Measurements from ENCODE around the gene DDX10.

Gene DDX10

DNA sequence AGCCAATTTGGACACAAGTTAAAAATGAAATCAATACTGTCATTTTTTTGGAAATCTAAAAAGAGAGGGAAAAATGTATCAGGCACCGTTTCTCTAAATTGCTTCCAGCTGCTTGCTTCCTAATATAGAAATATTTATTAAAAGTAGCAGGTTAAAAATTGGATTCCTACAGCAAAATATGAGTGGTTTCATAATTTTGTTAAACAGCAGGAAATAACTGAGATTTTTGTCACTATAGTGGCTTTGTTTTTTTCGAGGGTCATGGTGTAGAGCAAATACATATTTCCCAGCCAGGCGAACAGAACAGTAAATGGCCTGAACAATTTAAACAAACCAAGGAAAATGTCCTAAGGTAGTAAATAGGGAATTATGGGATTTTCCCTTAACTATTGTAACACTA lies 159.7 kb downstream of the DDX10 start:
- no peak for DNase-seq (ENCODE audit: low spot score)

- DNase-seq (ENCODE audit: low spot score), result no peak
These were observed 160.5 kb downstream of the DDX10 start for GRCh38 chr11:108825381-108825780.

DNA sequence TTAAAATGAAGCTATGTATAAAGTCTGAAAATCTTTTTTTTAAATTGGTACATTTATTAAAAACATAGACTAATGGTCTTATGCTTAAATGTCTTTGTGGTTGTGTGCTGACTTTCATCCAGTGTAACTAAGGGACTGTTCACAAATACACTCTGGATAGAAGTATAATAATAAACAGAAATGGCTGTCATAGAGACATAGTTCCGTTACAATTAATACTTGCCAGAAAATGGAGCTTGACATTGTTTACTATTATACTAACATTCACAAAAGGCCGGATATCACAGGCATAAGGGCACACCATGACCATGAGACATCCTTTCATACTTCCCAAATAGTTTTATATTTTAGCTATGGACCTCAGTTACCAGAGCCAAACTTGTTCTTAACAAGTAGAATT lies 161.3 kb downstream of the DDX10 start:
- DNase-seq (ENCODE audit: low spot score), result no peak

DNA sequence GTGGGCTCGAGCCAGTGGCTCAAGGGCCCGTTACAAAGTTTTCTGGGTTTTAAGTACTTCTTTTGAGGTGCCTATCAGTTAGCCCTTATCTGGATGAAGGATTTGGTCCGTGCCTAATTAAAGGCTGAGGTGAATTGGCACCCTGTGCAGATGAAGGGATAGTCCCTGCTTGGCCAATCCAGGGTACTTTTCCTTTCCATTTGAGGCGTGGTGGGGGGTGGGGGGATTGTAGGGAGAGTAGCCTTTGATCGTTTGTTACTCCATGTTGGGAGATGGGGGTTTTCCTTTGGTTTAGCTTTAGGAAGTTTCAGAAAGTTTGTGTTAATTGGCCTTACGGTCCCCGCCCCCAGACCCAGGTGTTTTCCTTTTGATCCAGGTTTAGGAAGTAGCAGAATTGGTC lies 170.8 kb downstream of the DDX10 start:
- no peak for DNase-seq (ENCODE audit: low spot score)

- no peak for DNase-seq (ENCODE audit: low spot score)
These were observed 171.7 kb downstream of the DDX10 start for GRCh38 chr11:108836541-108836940.

GRCh38 chr11:108838102-108838791 lies 173.4 kb downstream of the DDX10 start:
- no peak for DNase-seq (ENCODE audit: low spot score)

GRCh38 chr11:108838792-108839105 lies 173.9 kb downstream of the DDX10 start:
- DNase-seq (ENCODE audit: low spot score), result no peak

DNA sequence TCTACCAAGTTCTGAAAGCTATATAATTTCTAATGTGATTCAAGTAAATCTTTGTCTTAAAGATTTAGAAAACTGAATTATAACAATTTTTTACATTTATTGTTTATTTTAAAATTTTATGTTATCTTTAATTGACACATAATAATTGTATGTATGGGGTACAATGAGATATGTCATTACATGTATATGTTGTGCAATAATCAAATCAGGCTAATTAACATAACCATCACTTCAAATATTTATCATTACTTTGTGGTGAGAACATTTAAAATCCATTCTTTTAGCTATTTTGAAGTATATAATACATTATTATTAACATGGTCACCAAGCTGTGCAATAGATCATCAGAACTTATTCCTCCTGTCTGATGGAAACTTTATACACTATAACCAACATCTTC lies 181.1 kb downstream of the DDX10 start:
- no peak for DNase-seq (ENCODE audit: low spot score)

DNA sequence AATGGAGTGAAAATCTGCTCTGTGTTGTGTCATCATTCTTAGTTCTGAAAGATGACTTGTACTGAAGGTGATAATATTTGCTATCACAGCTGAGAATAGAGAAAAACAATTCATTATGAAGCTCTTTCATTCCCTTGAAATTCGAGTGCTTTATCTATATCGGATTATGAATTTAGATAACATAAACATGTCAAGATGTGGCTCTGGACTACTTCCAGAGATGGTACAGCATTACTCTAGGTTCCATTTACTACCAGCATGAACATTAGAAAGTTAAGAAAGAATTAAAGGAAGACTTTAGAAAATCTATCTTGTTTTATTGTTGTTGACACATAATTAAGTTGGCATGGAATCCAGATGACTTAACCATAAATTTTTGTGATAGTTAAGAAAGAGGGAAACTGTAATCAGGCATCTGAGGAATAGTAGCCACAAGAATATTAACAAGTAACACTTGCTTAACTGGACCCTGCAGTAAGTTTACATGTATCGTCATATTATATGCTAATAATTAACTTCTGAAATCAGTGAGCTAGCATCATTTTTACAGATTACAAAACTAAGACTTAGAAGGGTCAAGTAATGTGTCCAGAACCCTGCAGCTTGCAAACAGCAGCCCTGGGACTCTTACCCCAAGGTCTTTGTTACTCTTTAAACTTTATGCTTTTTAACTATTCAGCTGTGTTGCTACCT lies 182.6 kb downstream of the DDX10 start:
- DNase-seq (ENCODE audit: low spot score), result no peak

GRCh38 chr11:108851781-108852180 lies 186.9 kb downstream of the DDX10 start:
- DNase-seq (ENCODE audit: low spot score), result no peak

DNA sequence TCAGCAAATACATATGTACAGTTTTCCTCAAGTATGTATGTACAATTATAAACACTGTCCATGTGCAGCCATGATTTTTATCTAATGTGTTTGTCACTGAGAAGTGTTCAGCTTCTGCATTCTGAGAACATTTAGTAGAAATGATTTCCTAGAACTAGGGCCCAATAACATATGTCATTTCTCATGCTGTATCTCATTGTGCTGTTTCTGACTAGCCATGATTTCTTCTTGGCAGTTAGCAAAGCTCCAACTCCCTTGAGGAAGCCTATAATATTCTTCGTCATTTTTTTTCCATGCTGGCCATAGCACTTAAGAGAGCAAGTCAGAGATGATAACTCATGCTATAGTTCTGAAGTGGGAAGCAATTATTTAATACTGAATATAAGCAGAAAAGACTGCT lies 187.8 kb downstream of the DDX10 start:
- no peak for DNase-seq (ENCODE audit: low spot score)

DNA sequence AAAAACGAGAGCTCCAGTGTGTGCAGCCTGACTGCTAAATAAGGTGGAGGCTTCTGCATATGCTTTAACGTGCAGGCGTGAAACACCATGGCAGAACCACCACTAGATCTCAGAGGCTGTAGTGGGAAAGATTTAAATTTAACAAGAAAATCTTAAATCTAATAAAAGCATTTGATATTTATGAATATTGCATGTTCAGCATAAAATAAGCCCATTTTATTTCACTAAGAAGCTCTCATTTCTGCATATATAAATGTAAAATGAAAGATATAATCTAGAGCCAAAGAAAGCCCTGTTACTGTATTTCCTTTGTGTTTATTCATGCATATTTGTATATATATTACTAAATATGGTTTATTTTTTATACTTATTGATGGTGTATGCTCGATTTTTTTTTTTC lies 188.3 kb downstream of the DDX10 start:
- DNase-seq (ENCODE audit: low spot score), result no peak

DNA sequence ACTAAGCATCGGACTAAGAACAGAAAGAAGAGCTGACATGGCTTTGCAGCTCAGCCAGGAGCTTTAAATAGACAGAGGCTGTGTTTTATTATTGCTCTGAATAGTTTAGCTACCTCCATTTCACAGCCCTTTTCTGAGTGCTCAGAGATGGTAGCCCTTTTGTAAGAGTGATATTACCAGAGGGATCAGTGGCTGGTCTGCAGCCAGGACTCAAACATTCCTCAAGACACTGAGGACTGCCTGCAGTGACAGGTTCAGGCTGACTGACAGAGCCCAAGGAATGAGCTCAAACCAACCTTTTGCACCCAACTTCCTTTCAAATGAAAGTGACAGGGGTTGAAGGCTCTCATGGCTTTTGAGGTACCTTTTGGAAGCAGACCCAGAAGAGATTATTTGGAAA lies 189.0 kb downstream of the DDX10 start:
- DNase-seq (ENCODE audit: low spot score), result no peak

DNA sequence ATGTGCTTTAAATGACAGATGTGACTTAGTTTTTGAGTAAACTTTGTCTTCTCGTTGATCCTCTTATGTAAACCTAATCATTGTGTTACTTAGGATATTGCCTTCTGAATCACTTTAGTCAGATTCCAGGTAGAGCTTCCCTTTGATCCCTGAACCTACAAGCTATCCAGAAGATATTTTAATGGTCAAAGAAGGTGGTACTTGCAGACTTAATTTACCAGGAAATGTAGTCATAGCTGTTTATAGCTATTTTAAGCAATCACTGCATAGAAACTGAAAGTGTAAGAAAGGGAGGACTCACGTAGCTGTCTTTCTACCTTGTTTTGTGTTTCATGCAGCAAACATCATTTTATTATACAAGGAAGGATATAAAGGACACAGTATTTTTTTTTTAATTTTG lies 189.5 kb downstream of the DDX10 start:
- DNase-seq (ENCODE audit: low spot score), result no peak

DNA sequence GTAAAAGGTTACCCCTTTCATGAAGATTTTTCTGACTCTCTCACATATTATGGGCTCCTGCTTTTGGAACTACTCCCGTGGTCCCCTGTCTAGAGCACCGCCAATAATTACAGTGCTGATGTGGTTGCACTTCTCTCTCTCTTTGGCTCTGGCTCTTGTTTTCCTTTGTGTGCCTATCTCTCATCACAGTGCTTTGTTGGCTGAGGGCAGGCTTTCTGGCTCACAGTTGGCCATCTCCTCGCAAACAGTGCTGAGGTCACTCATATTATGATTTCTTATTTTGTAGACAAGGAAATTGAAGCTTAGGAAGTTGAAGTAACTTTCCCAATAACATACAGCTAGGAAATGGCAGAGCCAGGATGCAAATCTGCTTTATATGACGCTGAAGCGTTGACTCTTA lies 192.5 kb downstream of the DDX10 start:
- DNase-seq (ENCODE audit: low spot score), result no peak

GRCh38 chr11:108858622-108859021 lies 193.8 kb downstream of the DDX10 start:
- no peak for DNase-seq (ENCODE audit: low spot score)

GRCh38 chr11:108859510-108859909 lies 194.6 kb downstream of the DDX10 start:
- DNase-seq (ENCODE audit: low spot score), result no peak

- DNase-seq (ENCODE audit: low spot score), result no peak
These were observed 198.7 kb downstream of the DDX10 start for GRCh38 chr11:108863528-108863927.

DNA sequence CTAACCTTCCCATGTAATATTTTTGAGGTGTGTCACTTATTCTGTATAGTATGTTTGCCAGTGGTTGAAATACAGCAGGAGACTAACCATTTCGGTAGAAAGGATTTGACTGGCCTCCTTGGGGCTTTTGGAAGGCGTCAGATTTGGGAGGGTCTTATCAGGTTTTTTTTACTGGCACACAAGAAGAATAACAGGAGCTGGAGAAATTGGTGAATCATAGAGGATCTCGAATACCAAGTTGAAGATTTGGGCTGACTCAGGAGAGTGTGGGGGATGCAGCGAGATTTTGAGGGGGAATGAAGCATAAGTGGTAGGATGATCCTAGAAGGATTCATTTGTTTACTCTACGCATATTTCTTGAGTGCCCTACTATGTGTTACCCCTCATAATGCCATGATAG lies 200.5 kb downstream of the DDX10 start:
- no peak for DNase-seq (ENCODE audit: low spot score)

- no peak for DNase-seq (ENCODE audit: low spot score)
These were observed 201.9 kb downstream of the DDX10 start for GRCh38 chr11:108866781-108867180.

GRCh38 chr11:108870373-108871020 lies 205.6 kb downstream of the DDX10 start:
- DNase-seq (ENCODE audit: low spot score), result peak; percentile 93

GRCh38 chr11:108871152-108871551 lies 206.3 kb downstream of the DDX10 start:
- peak; percentile 69 for DNase-seq (ENCODE audit: low spot score)

DNA sequence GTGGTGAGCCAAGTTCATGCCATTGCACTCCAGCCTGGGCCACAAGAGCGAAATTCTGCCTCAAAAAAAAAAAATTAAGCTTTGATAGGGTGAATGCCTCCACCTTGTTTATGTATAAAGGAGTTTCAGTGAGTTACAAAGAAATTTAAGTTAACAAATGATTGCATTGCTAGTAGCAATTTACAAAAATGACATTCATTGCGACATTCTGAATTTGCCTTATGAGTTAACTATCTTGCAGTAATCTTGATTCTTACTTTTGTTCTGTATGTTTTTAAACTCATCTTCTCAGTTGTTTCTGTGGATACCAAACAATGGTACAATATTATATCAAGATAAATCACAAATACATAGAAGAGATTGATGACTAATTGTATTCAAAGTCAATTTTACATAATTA lies 207.0 kb downstream of the DDX10 start:
- no peak for DNase-seq (ENCODE audit: low spot score)
